ENCODE results near the gene STAB1.

Gene STAB1

DNA sequence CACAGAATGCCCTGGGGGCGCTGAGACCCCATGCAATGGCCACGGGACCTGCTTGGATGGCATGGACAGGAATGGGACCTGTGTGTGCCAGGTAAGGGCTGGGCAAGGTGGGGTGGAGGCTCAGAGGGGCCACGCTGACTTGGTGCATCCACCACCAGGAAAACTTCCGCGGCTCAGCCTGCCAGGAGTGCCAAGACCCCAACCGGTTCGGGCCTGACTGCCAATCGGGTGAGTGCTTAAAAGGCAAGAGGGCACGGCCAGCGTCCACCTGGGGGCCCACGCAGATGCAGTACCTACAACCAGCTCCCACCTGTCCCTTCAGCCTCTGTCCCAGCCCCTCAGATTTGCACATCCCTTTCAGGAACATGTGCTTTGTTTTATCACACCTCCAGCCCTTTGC, 6.9 kb downstream of the STAB1 start:
- TF ChIP-seq, protein P1, sequence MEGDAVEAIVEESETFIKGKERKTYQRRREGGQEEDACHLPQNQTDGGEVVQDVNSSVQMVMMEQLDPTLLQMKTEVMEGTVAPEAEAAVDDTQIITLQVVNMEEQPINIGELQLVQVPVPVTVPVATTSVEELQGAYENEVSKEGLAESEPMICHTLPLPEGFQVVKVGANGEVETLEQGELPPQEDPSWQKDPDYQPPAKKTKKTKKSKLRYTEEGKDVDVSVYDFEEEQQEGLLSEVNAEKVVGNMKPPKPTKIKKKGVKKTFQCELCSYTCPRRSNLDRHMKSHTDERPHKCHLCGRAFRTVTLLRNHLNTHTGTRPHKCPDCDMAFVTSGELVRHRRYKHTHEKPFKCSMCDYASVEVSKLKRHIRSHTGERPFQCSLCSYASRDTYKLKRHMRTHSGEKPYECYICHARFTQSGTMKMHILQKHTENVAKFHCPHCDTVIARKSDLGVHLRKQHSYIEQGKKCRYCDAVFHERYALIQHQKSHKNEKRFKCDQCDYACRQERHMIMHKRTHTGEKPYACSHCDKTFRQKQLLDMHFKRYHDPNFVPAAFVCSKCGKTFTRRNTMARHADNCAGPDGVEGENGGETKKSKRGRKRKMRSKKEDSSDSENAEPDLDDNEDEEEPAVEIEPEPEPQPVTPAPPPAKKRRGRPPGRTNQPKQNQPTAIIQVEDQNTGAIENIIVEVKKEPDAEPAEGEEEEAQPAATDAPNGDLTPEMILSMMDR (IDR thresholded peaks at IDR 0.05; ENCODE audit: extremely low read depth, insufficient read depth, missing control alignments) = no peak
- no peak for DNase-seq (ENCODE audit: low spot score)
- in situ Hi-C loops (cut with MboI; ENCODE audit: low pct_unique_long_range_greater_than_20kb, low sequenced_read_pairs, unreplicated experiment) = no loop called here

DNA sequence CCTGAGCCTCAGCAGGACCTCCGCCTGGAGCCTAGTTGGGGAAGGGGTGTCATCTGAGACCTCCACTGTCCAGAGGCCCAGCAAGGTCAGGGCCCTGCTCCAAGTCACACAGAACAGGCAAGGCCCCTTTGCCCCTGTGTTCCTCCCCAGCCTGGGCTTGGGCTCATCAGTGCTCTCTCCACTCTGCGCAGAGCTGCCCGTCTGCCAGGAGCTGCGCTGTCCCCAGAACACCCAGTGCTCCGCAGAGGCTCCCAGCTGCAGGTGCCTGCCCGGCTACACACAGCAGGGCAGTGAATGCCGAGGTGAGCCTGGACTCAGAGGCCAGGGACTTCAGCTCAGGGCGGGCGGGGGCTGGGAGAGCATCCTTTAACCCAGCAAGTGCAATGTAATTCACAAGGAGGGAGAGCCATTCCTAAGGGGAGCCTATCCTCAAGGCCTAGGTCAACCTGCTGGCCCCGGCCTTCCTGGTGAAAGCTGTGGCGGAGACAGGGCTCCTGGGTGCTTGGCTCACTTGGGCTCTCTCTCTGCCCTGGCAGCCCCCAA, 7.7 kb downstream of the STAB1 start:
- TF ChIP-seq, protein P1 (IDR thresholded peaks at IDR 0.05; ENCODE audit: extremely low read depth, insufficient read depth, missing control alignments) = no peak
- in situ Hi-C loops (cut with MboI; ENCODE audit: low pct_unique_long_range_greater_than_20kb, low sequenced_read_pairs, unreplicated experiment) = no loop called here
- DNase-seq (ENCODE audit: low spot score) = no peak

DNA sequence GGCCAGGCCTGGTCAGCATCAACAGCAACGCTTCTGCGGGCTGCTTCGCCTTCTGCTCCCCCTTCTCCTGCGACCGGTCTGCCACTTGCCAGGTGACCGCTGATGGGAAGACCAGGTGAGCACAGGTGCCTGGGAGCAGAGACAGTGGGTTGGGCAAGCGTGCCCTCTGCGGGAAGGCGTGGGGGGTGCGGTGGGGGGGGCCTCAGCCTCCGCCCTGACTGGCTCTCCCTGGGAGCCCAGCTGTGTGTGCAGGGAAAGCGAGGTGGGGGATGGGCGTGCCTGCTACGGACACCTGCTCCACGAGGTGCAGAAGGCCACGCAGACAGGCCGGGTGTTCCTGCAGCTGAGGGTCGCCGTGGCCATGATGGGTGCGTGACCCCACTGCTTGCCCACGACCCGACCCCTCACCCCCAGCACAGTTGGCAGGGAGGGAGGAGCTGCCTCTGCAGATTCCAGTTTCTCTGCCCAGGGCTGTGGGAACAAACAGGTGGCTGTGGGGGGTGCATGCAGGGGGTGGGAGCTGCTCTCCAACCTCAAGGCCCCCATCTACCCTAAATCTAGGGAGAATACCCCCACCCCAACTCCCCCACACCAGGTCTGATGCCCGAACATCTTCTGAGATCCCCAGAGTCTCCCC, 8.8 kb downstream of the STAB1 start:
- DNase-seq (ENCODE audit: low spot score) = no peak
- TF ChIP-seq, protein P1 (IDR thresholded peaks at IDR 0.05; ENCODE audit: extremely low read depth, insufficient read depth, missing control alignments) = no peak
- in situ Hi-C loops (cut with MboI; ENCODE audit: low pct_unique_long_range_greater_than_20kb, low sequenced_read_pairs, unreplicated experiment) = no loop called here

DNA sequence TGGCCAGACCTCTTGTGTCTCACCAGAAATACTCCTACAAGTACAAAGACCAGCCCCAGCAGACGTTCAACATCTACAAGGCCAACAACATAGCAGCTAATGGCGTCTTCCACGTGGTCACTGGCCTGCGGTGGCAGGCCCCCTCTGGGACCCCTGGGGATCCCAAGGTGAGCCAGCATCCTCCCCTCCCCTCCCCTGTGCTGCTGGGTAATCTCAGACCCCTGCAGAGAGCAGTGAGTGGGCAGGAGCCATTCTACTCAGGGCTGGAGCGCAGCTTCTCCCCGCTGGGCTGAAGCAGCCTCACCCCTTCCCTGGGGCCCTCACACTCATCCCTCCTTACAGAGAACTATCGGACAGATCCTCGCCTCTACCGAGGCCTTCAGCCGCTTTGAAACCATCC, 9.8 kb downstream of the STAB1 start:
- in situ Hi-C loops (cut with MboI; ENCODE audit: low pct_unique_long_range_greater_than_20kb, low sequenced_read_pairs, unreplicated experiment) = no loop called here
- TF ChIP-seq, protein P1 (IDR thresholded peaks at IDR 0.05; ENCODE audit: extremely low read depth, insufficient read depth, missing control alignments) = no peak
- DNase-seq (ENCODE audit: low spot score) = no peak

DNA sequence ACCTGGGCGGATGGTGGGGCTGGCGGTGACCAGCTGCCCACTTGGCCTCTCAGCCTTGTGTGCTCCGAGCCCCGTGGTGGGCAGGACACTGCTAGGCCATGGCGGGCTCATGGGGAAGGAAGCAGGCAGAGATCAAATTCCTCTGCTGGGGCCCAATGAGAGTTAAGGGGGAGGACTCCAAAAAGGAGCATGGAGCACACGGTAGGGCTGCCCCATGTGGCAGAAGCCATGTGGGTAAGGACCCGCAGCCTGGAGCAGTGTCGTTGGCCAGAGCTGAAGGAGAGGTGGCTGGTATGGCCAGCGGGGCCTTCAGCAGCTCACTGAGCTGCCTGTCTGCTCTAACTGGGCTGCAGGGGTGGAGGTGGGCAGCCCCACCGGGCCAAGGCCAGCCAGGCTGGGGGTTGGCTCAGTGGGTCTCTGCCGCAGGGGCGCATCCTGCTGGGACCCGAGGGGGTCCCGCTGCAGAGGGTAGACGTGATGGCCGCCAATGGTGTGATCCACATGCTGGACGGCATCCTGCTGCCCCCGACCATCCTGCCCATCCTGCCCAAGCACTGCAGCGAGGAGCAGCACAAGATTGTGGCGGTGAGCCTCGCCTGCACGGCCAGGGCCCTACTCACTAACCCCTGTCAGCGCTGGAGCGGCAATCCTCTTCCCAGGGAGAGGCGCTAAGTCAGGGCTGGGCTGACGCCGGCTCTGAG, 11.3 kb downstream of the STAB1 start:
- no peak for DNase-seq (ENCODE audit: low spot score)
- TF ChIP-seq, protein P1 (IDR thresholded peaks at IDR 0.05; ENCODE audit: extremely low read depth, insufficient read depth, missing control alignments) = no peak
- in situ Hi-C loops (cut with MboI; ENCODE audit: low pct_unique_long_range_greater_than_20kb, low sequenced_read_pairs, unreplicated experiment) = no loop called here

DNA sequence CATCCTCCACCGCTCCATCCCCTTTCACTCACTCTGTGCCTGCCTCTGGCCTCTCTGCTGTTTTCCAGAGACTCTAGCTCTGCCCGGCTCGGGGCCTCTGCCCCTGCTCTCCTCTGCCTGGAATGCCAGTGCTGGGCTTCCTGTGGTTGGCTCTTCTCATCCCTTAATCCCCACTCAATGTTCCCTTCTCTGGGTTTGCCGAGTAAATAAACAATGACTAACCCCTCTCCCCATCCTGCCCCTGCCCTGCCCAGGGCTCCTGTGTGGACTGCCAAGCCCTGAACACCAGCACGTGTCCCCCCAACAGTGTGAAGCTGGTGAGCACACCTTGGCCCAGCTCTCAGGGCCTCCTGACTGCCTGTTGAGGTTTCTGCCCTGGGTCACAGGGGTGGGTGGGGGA, 12.2 kb downstream of the STAB1 start:
- DNase-seq (ENCODE audit: low spot score) = no peak

More for the DNA sequence above, 12.2 kb downstream of the STAB1 start:
- in situ Hi-C loops (cut with MboI; ENCODE audit: low pct_unique_long_range_greater_than_20kb, low sequenced_read_pairs, unreplicated experiment) = no loop called here
- TF ChIP-seq, protein P1 (IDR thresholded peaks at IDR 0.05; ENCODE audit: extremely low read depth, insufficient read depth, missing control alignments) = no peak
